K562 (cell line): ENCODE data around the gene ITGB3BP. TPM values are rescaled to one million over a fixed set of nuclear protein-coding genes. Genes with fewer than 3 reads are reported as not detected.

Source experiments
- ATAC-seq: fragments of 200-7000 bp; cut with Tn5 transposase; 3 replicates; pipeline ENCODE4 v1.9.1; 2020; ENCODE audit warnings: moderate library complexity
- BruUV-seq: library from RNA; stranded (reverse); fragments of 400-500 nt; replicated peaks from 2 replicates; lab custom pipeline; 2021; lab: Mats Ljungman, UMichigan
- CTCF ChIA-PET: fragments of 300-600 bp; formaldehyde crosslinking; extraction: SDS; loops from one replicate; lab custom pipeline; 2021; ENCODE audit warnings: low intra/inter-chr PET ratio; lab: Yijun Ruan, JAX
- POLR2A ChIA-PET: fragments of 300-600, 350-650 bp; sonication (Branson Sonifier 250); formaldehyde crosslinking; extraction: SDS; loops from one replicate; lab custom pipeline; 2021; ENCODE audit warnings: antibody characterized with exemption, inconsistent platforms; lab: Yijun Ruan, JAX
- DNase-seq, 4 experiments: peaks; one replicate each; pipeline versions ENCODE4 v3.0.0 to v3.0.0-alpha.2; 2011 to 2018; ENCODE audit warnings: low spot score in 3 of 4, mixed read lengths in 3 of 4; ENCODE audit errors: extremely low read depth in 1 of 4
- FAIRE-seq: peaks from 2 replicates; lab custom pipeline; 2011; peaks lifted over from hg19 to GRCh38; lab: Jason Lieb, UNC
- H2AFZ ChIP-seq: 2 replicates; pipeline ENCODE4 v1.6.0; 2011; ENCODE audit warnings: low read depth, low read length, control low read depth, inconsistent platforms
- H3K27ac ChIP-seq: fragments of 200-600 bp; 3 replicates; pipeline ENCODE4 v1.8.0; 2011; ENCODE audit warnings: low read depth, mild to moderate bottlenecking, control low read depth, inconsistent platforms, low read length, moderate library complexity, mixed read lengths; ENCODE audit errors: extremely low read depth
- H3K27me3 ChIP-seq, 2 experiments: fragments of 300-600 bp in 1 of 2; 2 replicates in 1 of 2; 3 replicates in 1 of 2; pipeline versions ENCODE4 v1.6.0 to v1.8.0; 2011; ENCODE audit warnings: inconsistent platforms in 2 of 2, low read length in 2 of 2, mild to moderate bottlenecking in 1 of 2, mixed read lengths in 1 of 2, moderate library complexity in 1 of 2; ENCODE audit not compliant: control insufficient read depth in 2 of 2, insufficient read depth in 2 of 2
- H3K36me3 ChIP-seq: fragments of 300-600 bp; 3 replicates; pipeline ENCODE4 v1.8.0; 2011; ENCODE audit warnings: mild to moderate bottlenecking, low read length, inconsistent platforms; ENCODE audit not compliant: control insufficient read depth, insufficient read depth
- H3K4me1 ChIP-seq, 2 experiments: fragments of 200-600 bp in 1 of 2; replicated peaks in 1 of 2; 2 replicates in 1 of 2; 3 replicates in 1 of 2; pipeline versions ENCODE4 v1.5.1 to v1.8.0; 2011; ENCODE audit warnings: inconsistent platforms in 2 of 2, low read length in 2 of 2, mild to moderate bottlenecking in 1 of 2, mixed read lengths in 1 of 2, moderate library complexity in 1 of 2; ENCODE audit not compliant: control insufficient read depth in 2 of 2, insufficient read depth in 2 of 2
- H3K4me2 ChIP-seq: 2 replicates; pipeline ENCODE4 v1.6.1; 2011; ENCODE audit warnings: low read length, control low read depth, inconsistent platforms, mixed read lengths; ENCODE audit not compliant: insufficient read depth
- H3K4me3 ChIP-seq: fragments of 200-600 bp; sonication (generic), shearing (Covaris generic); 2 replicates; pipeline ENCODE4 v1.5.1; 2016; ENCODE audit warnings: control low read depth, inconsistent platforms
- H3K79me2 ChIP-seq: fragments of 200-600 bp; 3 replicates; pipeline ENCODE4 v1.8.0; 2011; ENCODE audit warnings: low read length, inconsistent platforms; ENCODE audit not compliant: control insufficient read depth, insufficient read depth
- H3K9ac ChIP-seq, 2 experiments: 2 replicates each; pipeline versions ENCODE4 v1.6.0 to v1.6.1; 2011; ENCODE audit warnings: low read depth in 2 of 2, low read length in 2 of 2, control low read depth in 1 of 2, inconsistent platforms in 1 of 2, mild to moderate bottlenecking in 1 of 2, mixed read lengths in 1 of 2; ENCODE audit not compliant: insufficient read depth in 1 of 2
- H3K9me1 ChIP-seq: one replicate; pipeline ENCODE4 v1.6.0; 2011; ENCODE audit warnings: inconsistent platforms, mild to moderate bottlenecking, low read length, moderate library complexity; ENCODE audit not compliant: control insufficient read depth, insufficient read depth
- H3K9me3 ChIP-seq: replicated peaks from 2 replicates; pipeline ENCODE4 v1.5.1; 2011; ENCODE audit warnings: low read depth, low read length, inconsistent platforms; ENCODE audit not compliant: control insufficient read depth, insufficient read depth
- H4K20me1 ChIP-seq: replicated peaks from 2 replicates; pipeline ENCODE4 v1.6.1; 2011; ENCODE audit warnings: low read length, inconsistent platforms, mixed read lengths; ENCODE audit not compliant: control insufficient read depth, insufficient read depth
- MAZ ChIP-seq, 2 experiments: fragments of 450-650 bp in 1 of 2; sonication (generic) in 1 of 2; formaldehyde crosslinking; IDR thresholded peaks in 1 of 2; conservative IDR thresholded peaks in 1 of 2; 2 replicates each; pipeline versions ENCODE4 v1.4.0 to v1.5.0; 2020; ENCODE audit warnings: mild to moderate bottlenecking in 1 of 2, missing genetic modification reagents in 1 of 2
- MYNN ChIP-seq, 2 experiments: sonication (generic); formaldehyde crosslinking in 1 of 2; IDR thresholded peaks; 2 replicates each; pipeline versions ENCODE4 v1.5.0 to v1.6.1; 2016 to 2020; ENCODE audit warnings: antibody characterized with exemption in 1 of 2, missing genetic modification reagents in 1 of 2
- SIRT6 ChIP-seq: IDR thresholded peaks from one replicate; pipeline ENCODE4 v1.6.1; 2012; ENCODE audit warnings: low read depth, mild to moderate bottlenecking, control low read depth, inconsistent platforms, low read length, moderate library complexity
- TGIF2 ChIP-seq: sonication (generic); formaldehyde crosslinking; IDR thresholded peaks from 2 replicates; pipeline ENCODE4 v1.8.1; 2022; ENCODE audit warnings: mild to moderate bottlenecking, missing genetic modification reagents, moderate library complexity
- ZNF280A ChIP-seq: fragments of 450-650 bp; IDR thresholded peaks from 2 replicates; pipeline ENCODE4 v1.6.1; 2018; ENCODE audit warnings: mild to moderate bottlenecking, low read depth; ENCODE audit not compliant: partially characterized antibody
- ZNF518B ChIP-seq: fragments of 250-450 bp; sonication (Bioruptor Pico); IDR thresholded peaks from 2 replicates; pipeline ENCODE4 v1.5.0; 2021; ENCODE audit warnings: mild to moderate bottlenecking, moderate library complexity
- WGBS: fragments of 100-300 bp; shearing (Covaris generic); methylation state at CpG from one replicate; pipeline ENCODE4 v1.1.6; 2016; ENCODE audit warnings: low coverage, mixed read lengths; ENCODE audit not compliant: insufficient coverage; ENCODE audit errors: missing lambda C conversion rate; 5-methylcytosine and 5-hydroxymethylcytosine counted together
- in situ Hi-C: fragments of 300-500 bp; cut with MboI; formaldehyde crosslinking; loops from 4 replicates; pipeline ENCODE4 v1.15.0; 2018; ENCODE audit warnings: inconsistent platforms, mixed read lengths
- intact Hi-C: fragments of 100-400 bp; cut with micrococcal nuclease; formaldehyde crosslinking; loops from 2 replicates; pipeline ENCODE4 v1.14.2; 2022
- polyA plus RNA-seq, 8 experiments: library from polyadenylated mRNA; depleted of rRNA in 4 of 8; stranded (reverse) in 5 of 8; unstranded in 3 of 8; fragments of >200 nt; fragmentation: Nextera tagmentation in 2 of 8; fragmentation: Illumina TruSeq in 1 of 8; extraction: Ambion mirVana in 2 of 8; extraction: Trizol in 1 of 8; gene quantifications; 2 replicates each; pipeline versions ENCODE4 v1.2.1 to v1.2.3, GENCODE V29; 2011 to 2014; ENCODE audit warnings: inconsistent platforms in 1 of 8, missing spikeins in 1 of 8
- total RNA-seq, 7 experiments: library from RNA; depleted of rRNA in 6 of 7; stranded (reverse); fragments of >200 nt in 6 of 7; fragmentation: Illumina TruSeq in 2 of 7; extraction: Trizol in 2 of 7; gene quantifications; 2 replicates each; pipeline versions ENCODE4 v1.2.1 to v1.2.3, GENCODE V29; 2011 to 2021; ENCODE audit warnings: low replicate concordance in 1 of 7

ITGB3BP gene
- total and polyA plus RNA-seq, 9 of the 15 experiments (the other 6 are each of a cell fraction or from before 2014, with no cell fraction given) = 62.8 to 151 (median 110) TPM

- Histone ChIP-seq H3K27me3 (no peaks in the 10 kb centered on the region), H3K36me3 (peaks cover 37% of the 10 kb centered on the region; the same call in 2 of the 3 replicates), H3K9me3 (peaks cover 2% of the 10 kb centered on the region; the same call in 1 of the 2 replicates), H3K9ac (no peak overlapping the region), H3K27ac (no peak overlapping the region), H3K9me1 (no peaks in the 10 kb centered on the region), H2AFZ (no peak overlapping the region), H3K4me3 (no peak overlapping the region), H3K4me1 (no peaks in the 10 kb centered on the region), H4K20me1 (no peaks in the 10 kb centered on the region), H3K79me2 (peaks cover 25% of the 10 kb centered on the region; the same call in 1 of the 3 replicates), H3K4me2 (no peak overlapping the region)
- POLR2A ChIA-PET = no interaction called here
- ATAC-seq (no peak), FAIRE-seq (no peak), DNase-seq (no peak)
- intact Hi-C loops (no loop called here), in situ Hi-C loops (no loop called here)
- WGBS = 85% methylated on average over 10 of the region's 10 CpGs
- BruUV-seq = no TSS peak
- CTCF ChIA-PET = no interaction called here
- TF ChIP-seq ZNF280A (no peak), SIRT6 (no peak), TGIF2 (CRISPR knock-in tag) (no peak), MAZ (CRISPR knock-in tag; conservative IDR thresholded peaks at IDR 0.05 in 1 of 2, IDR thresholded peaks at IDR 0.05 in 1 of 2) (no peak), MYNN (IDR thresholded peaks at IDR 0.05) (no peak), MYNN (CRISPR knock-in tag; IDR thresholded peaks at IDR 0.05) (no peak), ZNF518B (CRISPR knock-in tag) (no peak)
Measured at GRCh38 chr1:63509718-63510117, 13.3 kb downstream of the ITGB3BP start.
